Measurements from ENCODE around the gene DCPS. TPM values are rescaled to one million over a fixed set of nuclear protein-coding genes. Genes with fewer than 3 reads are reported as not detected.

DCPS gene
- total RNA-seq, 6 experiments from 2014 or later, result 19.0 to 26.6 (median 24.3) TPM

DNA sequence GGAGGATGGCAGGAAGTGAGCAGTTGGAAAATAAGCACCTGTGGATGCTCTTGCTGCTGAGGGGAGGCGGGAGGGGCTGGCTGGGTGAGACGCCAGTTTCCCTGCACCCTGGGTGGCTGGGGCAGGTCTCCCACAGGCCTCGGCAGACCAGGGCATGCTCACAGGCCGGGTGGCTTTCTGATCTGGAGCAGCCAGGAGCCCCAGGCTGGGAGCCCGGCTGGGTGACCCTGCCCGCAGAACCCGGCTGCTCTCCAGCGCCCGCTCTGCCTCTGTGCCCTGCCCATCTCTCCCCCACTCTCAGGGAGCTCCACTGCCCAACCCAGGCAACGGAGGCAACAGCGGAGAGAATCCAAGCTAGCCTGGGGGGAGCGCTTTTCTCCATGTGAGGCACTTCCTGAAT, 24.6 kb downstream of the DCPS start:
- H3K4me3 Mint-ChIP-seq, result no peak overlapping the region
- no peak for DNase-seq
- no peak for TF ChIP-seq CTCF (IDR thresholded peaks at IDR 0.05)
- H3K4me1 Mint-ChIP-seq (ENCODE audit: low read depth), result peaks cover 23% of the 10 kb centered on the region
- no peak overlapping the region for H3K27ac Mint-ChIP-seq
- H3K36me3 Mint-ChIP-seq (ENCODE audit: low read depth), result no peaks in the 10 kb centered on the region
- no peaks in the 10 kb centered on the region for H3K9me3 Mint-ChIP-seq
- H3K27me3 Mint-ChIP-seq (ENCODE audit: insufficient read depth), result peaks cover 4% of the 10 kb centered on the region; the same call in 1 of the 2 replicates

DNA sequence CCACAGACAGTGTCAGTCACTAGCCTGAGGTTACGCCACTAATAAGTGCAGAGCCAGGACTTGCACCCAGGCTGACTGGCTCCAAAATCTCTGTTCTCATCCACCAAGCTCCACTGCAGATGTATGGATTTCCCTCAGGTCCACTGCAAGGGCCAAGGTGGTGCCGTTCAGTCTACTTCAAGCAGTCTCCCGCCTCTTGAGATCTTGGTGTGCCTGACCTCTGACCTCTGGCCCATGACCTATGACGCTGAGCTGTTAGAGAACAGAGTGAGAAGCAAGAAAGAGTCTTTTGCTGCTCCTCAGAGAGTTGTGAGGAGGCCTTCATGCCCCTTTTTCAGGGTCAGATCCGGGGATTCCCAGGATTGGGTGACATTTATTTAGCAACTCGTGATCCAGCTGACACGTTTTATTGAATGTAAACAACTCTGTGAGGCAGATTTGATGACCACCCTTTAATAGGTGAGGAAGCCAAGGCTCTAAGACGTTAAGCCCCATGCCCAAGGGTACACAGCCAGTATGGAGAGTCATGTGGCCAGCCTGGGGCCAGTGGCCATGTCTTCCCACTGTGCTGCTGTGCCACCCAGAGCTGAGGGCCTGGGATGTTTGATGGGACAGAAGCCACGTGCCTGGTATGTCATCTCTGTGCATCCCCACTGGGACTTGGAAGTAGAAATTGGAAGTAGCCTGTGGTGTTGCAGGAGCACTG, 25.2 kb downstream of the DCPS start:
- no peak overlapping the region for H3K27ac Mint-ChIP-seq

DNA sequence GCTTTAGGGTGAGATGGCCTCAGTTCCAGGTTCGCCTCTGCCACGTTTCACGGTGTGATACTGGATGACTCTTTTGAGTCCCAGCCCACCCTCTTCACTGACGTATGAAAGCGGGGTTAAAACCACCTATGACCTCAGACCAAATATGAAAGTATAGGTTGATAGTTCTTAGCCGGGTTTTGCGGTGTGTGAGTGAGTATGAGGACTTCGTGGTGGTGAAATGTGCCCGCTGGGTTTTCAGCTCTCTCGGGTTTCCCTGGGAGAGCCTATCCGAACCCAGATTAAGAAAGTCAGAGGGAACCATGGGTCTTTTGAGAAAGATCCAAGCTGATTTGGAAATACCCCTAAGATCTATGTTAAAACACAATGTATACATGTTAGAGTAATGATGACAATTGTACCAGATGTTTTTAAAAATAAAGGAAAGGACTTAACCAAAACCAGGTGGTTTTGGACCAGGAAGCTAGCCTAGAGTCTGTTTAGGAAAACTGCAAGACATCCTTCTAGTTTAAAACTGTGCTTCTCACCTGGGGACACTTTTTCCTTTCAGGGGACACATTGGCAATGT, 25.9 kb downstream of the DCPS start:
- no peak for DNase-seq
- Mint-ChIP-seq H3K36me3 (ENCODE audit: low read depth) (no peaks in the 10 kb centered on the region), H3K27me3 (ENCODE audit: insufficient read depth) (peaks cover 4% of the 10 kb centered on the region; the same call in 1 of the 2 replicates), H3K4me1 (ENCODE audit: low read depth) (peaks cover 36% of the 10 kb centered on the region), H3K9me3 (no peaks in the 10 kb centered on the region), H3K4me3 (no peak overlapping the region), H3K27ac (no peak overlapping the region)
- no peak for TF ChIP-seq CTCF (IDR thresholded peaks at IDR 0.05)

More for the DNA sequence above, 25.2 kb downstream of the DCPS start:
- TF ChIP-seq CTCF (IDR thresholded peaks at IDR 0.05), result no peak
- H3K36me3 Mint-ChIP-seq (ENCODE audit: low read depth), result no peaks in the 10 kb centered on the region
- no peak overlapping the region for H3K4me3 Mint-ChIP-seq
- no peaks in the 10 kb centered on the region for H3K9me3 Mint-ChIP-seq
- H3K27me3 Mint-ChIP-seq (ENCODE audit: insufficient read depth), result peaks cover 4% of the 10 kb centered on the region; the same call in 1 of the 2 replicates
- no peak for DNase-seq
- H3K4me1 Mint-ChIP-seq (ENCODE audit: low read depth), result peaks cover 30% of the 10 kb centered on the region

DNA sequence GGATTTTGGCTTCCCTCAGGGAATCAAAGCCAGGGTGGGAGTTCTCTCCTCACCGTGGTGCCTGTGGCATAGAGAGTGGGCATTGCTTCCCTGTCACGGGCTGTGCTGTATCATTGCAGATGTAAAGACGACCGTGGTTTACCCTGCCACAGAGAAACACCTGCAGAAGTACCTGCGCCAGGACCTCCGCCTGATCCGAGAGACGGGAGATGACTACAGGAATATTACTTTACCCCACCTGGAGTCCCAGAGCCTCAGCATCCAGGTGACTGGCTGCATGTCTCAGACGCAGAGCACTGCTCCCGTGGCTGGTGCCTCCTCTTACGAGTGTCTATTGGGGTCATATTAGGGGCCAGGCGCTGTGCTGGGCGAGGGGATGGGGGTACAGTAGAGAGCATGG, 27.4 kb downstream of the DCPS start:
- no peak for DNase-seq
- Mint-ChIP-seq H3K36me3 (ENCODE audit: low read depth) (peaks cover 3% of the 10 kb centered on the region; the same call in 1 of the 2 replicates), H3K9me3 (no peaks in the 10 kb centered on the region), H3K27me3 (ENCODE audit: insufficient read depth) (peaks cover 4% of the 10 kb centered on the region; the same call in 1 of the 2 replicates), H3K27ac (no peak overlapping the region), H3K4me1 (ENCODE audit: low read depth) (peaks cover 47% of the 10 kb centered on the region), H3K4me3 (no peak overlapping the region)
- TF ChIP-seq CTCF (IDR thresholded peaks at IDR 0.05), result no peak

- H3K9me3 Mint-ChIP-seq, result no peaks in the 10 kb centered on the region
- H3K27ac Mint-ChIP-seq, result peak overlapping the region; percentile 67
- DNase-seq, result peak; percentile 89
- peaks cover 4% of the 10 kb centered on the region; the same call in 1 of the 2 replicates for H3K27me3 Mint-ChIP-seq (ENCODE audit: insufficient read depth)
- no peak for TF ChIP-seq CTCF (IDR thresholded peaks at IDR 0.05)
- peaks cover 4% of the 10 kb centered on the region; the same call in 1 of the 2 replicates for H3K36me3 Mint-ChIP-seq (ENCODE audit: low read depth)
- H3K4me1 Mint-ChIP-seq (ENCODE audit: low read depth), result peaks cover 50% of the 10 kb centered on the region
- no peak overlapping the region for H3K4me3 Mint-ChIP-seq
Measured at GRCh38 chr11:126332221-126332711, 28.4 kb downstream of the DCPS start.
